GM06990 (cell line): ENCODE data around the gene MAPRE2.

ENCODE experiments used
- DNase-seq: peaks from one replicate; pipeline ENCODE4 v3.0.0-alpha.2; 2011; ENCODE audit not compliant: insufficient read length; ENCODE audit errors: extremely low read depth
- H3K27me3 ChIP-seq: replicated peaks from 2 replicates; pipeline ENCODE4 v1.6.0; 2011; ENCODE audit warnings: low read length; ENCODE audit not compliant: control insufficient read depth, insufficient read depth
- H3K36me3 ChIP-seq: 2 replicates; pipeline ENCODE4 v1.5.1; 2011; ENCODE audit warnings: low read length; ENCODE audit not compliant: control insufficient read depth, insufficient read depth
- H3K4me3 ChIP-seq: replicated peaks from 2 replicates; pipeline ENCODE4 v1.5.1; 2011; ENCODE audit warnings: low read depth, mild to moderate bottlenecking, control low read depth, low read length
- TF ChIP-seq, protein P1 (sequence below): IDR thresholded peaks from 2 replicates; pipeline ENCODE4 v1.5.1; 2011; ENCODE audit warnings: low read length, control low read depth, mild to moderate bottlenecking, inconsistent platforms; ENCODE audit not compliant: insufficient read depth, poor library complexity, severe bottlenecking

Gene MAPRE2

DNA sequence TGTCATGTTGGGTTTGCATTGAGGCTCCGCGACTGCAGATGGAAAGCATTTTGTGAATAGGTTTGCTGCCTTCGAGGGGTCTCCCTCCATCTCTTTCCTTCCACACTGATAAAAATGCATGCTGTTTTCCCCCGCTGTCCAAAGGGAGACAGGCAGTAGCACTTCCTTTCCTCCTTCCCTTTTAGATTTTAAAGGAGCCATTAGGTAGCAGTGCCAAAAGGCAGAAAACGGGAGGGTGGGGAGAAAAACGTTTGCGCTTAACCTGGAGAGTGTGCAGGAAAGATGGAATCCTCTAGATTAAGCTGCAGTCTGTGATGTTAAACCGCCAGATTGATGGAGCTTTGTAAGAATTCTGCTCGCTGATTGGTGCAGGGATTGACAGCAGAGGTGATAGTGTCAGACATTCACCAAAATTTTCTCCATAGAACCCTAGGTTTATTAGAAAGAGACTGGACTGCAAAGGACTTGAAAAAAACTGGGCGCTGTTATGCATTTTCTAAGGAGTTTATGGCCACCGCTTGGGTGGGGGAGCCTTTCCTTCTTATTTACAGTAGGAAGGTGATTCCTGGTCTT, 688 bp downstream of the MAPRE2 start:
- Histone ChIP-seq H3K4me3 (peak overlapping the region; percentile 77), H3K36me3 (no peaks in the 10 kb centered on the region), H3K27me3 (no peaks in the 10 kb centered on the region)
- TF ChIP-seq, protein P1, sequence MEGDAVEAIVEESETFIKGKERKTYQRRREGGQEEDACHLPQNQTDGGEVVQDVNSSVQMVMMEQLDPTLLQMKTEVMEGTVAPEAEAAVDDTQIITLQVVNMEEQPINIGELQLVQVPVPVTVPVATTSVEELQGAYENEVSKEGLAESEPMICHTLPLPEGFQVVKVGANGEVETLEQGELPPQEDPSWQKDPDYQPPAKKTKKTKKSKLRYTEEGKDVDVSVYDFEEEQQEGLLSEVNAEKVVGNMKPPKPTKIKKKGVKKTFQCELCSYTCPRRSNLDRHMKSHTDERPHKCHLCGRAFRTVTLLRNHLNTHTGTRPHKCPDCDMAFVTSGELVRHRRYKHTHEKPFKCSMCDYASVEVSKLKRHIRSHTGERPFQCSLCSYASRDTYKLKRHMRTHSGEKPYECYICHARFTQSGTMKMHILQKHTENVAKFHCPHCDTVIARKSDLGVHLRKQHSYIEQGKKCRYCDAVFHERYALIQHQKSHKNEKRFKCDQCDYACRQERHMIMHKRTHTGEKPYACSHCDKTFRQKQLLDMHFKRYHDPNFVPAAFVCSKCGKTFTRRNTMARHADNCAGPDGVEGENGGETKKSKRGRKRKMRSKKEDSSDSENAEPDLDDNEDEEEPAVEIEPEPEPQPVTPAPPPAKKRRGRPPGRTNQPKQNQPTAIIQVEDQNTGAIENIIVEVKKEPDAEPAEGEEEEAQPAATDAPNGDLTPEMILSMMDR, result no peak
- DNase-seq, result no peak

DNA sequence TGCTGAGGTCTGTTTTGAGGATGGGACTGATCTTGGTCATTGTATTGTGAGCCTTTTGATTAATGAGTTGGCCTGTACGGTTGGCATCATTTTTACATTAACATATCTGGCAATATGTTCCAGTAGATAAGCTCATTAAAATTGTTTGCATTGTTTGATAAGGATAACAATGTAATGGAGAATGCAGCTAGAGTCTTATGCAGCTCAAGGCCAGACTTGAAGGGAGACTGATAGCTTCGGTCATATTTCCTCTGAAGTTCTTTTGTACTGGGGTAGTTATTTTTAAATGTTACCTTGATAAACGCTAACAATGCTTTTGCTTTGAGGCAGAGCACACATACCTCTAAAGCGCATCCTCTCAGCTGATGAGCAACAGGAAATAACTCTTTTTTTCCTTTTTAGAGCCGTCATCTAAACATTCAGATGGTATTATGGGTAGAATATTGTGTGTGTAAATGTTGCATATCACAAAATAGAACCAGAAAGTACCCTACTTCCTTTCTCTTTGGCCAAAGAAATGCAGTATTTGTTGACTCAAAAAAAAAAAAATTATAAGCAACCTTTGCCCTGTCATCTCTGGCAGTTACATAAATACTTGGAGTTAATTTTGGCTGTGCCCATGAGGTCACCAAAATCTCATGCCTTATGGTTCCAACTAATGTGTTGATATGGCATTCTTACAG, 1.3 kb downstream of the MAPRE2 start:
- Histone ChIP-seq H3K36me3 (no peaks in the 10 kb centered on the region), H3K27me3 (no peaks in the 10 kb centered on the region), H3K4me3 (peak overlapping the region; percentile 77)
- TF ChIP-seq, protein P1, result no peak
- peak; percentile 33 for DNase-seq

DNA sequence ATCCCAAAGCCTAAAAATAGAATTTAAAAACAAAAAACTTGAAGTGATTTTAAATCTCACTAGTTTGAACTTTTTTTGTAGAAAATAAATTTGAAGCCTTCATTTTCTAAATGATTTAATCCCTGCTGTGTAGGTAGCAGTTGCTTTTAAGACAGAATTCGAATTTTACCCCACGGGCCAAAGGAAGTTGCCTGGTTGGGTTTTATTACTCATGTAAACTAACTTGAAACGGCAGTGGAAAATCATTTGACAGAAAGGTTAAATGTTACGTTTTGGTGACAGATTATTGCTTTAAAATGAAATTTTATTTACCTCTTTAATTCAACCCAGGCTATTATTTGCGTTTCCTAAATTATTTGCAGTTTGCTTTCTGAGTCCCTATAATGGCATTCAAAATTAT, 2.0 kb downstream of the MAPRE2 start:
- Histone ChIP-seq H3K27me3 (no peaks in the 10 kb centered on the region), H3K4me3 (peak overlapping the region; percentile 14; the same call in 1 of the 2 replicates), H3K36me3 (no peaks in the 10 kb centered on the region)
- no peak for DNase-seq
- TF ChIP-seq, protein P1, result no peak

DNA sequence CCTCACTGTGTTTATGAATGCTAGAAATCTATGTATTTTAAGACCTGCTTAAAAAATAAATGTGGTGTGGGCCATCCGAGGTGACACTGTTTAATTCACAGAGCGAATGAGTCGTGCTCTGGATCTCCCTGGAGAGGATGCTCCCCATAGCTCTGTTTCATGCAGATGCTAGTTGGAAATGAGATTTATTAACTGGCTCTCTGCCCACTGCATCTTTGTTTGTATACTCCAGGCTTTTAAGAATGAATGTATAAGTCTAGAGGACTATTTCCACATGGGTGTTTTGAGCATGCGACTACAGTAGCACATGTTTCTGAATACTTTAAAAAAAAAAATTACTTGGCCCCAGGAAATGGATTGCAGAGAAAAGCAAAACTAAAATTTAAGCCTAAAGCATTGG, 3.9 kb downstream of the MAPRE2 start:
- H3K4me3 ChIP-seq, result no peak overlapping the region
- no peak for DNase-seq
- TF ChIP-seq, protein P1, result no peak
- no peaks in the 10 kb centered on the region for H3K27me3 ChIP-seq
- H3K36me3 ChIP-seq, result no peaks in the 10 kb centered on the region

DNA sequence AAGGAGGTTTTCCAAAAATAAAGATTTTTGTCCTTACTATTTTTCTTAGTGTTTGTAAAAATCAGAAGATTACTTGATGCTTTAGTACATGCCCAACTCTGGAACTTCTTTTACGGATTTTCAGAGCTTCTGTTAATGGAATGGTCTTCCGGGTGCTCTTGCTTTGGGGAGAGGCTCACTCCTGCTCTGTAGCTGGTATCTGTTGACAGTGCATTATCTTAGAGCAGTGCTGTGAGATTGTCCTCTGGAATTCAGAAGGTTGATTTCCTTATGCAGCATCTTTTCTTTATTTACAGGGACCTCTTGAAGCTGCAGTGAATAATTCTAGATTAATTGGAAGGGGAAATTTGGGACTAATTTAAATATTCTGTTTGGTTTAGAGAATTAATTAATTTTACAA, 4.6 kb downstream of the MAPRE2 start:
- no peaks in the 10 kb centered on the region for H3K27me3 ChIP-seq
- TF ChIP-seq, protein P1, result no peak
- no peak overlapping the region for H3K4me3 ChIP-seq
- no peak for DNase-seq
- H3K36me3 ChIP-seq, result no peaks in the 10 kb centered on the region
